HepG2 (cell line): Measurements from ENCODE around the gene PRMT2. TPM values are rescaled to one million over a fixed set of nuclear protein-coding genes. Genes with fewer than 3 reads are reported as not detected.

ENCODE experiments used
- CAMTA2 ChIP-seq: sonication (generic); formaldehyde crosslinking; IDR thresholded peaks from 2 replicates; pipeline ENCODE4 v1.4.0; 2020; ENCODE audit warnings: mild to moderate bottlenecking, missing genetic modification reagents, borderline replicate concordance
- FOXO1 ChIP-seq: sonication (generic); formaldehyde crosslinking; IDR thresholded peaks from 2 replicates; pipeline ENCODE4 v1.4.0; 2020; ENCODE audit warnings: missing genetic modification reagents
- KDM5A ChIP-seq: fragments of 200-600 bp; sonication (generic); IDR thresholded peaks from 2 replicates; pipeline ENCODE4 v1.7.0; 2018; ENCODE audit warnings: antibody characterized with exemption, mild to moderate bottlenecking, low read length, borderline replicate concordance
- MED8 ChIP-seq: sonication (generic); formaldehyde crosslinking; IDR thresholded peaks from 2 replicates; pipeline ENCODE4 v1.8.1; 2023; ENCODE audit warnings: mild to moderate bottlenecking, missing genetic modification reagents; ENCODE audit not compliant: insufficient replicate concordance
- MTA1 ChIP-seq: sonication (generic); formaldehyde crosslinking; IDR thresholded peaks from 2 replicates; pipeline ENCODE4 v1.4.0; 2020; ENCODE audit warnings: missing genetic modification reagents, mild to moderate bottlenecking, borderline replicate concordance
- MZF1 ChIP-seq: sonication (generic); formaldehyde crosslinking; IDR thresholded peaks from 2 replicates; pipeline ENCODE4 v1.8.1; 2023; ENCODE audit warnings: mild to moderate bottlenecking, missing genetic modification reagents, borderline replicate concordance
- PLRG1 ChIP-seq: fragments of 450-650 bp; conservative IDR thresholded peaks from 2 replicates; pipeline ENCODE4 v1.6.1; 2016
- SKI ChIP-seq: fragments of 450-650 bp; IDR thresholded peaks from one replicate; pipeline ENCODE4 v1.6.1; 2018; ENCODE audit warnings: mild to moderate bottlenecking; ENCODE audit not compliant: partially characterized antibody
- SNAI1 ChIP-seq: sonication (generic); formaldehyde crosslinking; IDR thresholded peaks from 2 replicates; pipeline ENCODE4 v1.5.0; 2020; ENCODE audit warnings: mild to moderate bottlenecking, missing genetic modification reagents, borderline replicate concordance
- TCF7 ChIP-seq: sonication (generic); IDR thresholded peaks from 2 replicates; pipeline ENCODE4 v1.6.1; 2016; ENCODE audit warnings: antibody characterized with exemption, low read depth
- ZNF292 ChIP-seq: sonication (generic); formaldehyde crosslinking; IDR thresholded peaks from 2 replicates; pipeline ENCODE4 v1.8.1; 2022; ENCODE audit warnings: mild to moderate bottlenecking, low read depth, missing genetic modification reagents, borderline replicate concordance
- ZNF496 ChIP-seq: sonication (generic); formaldehyde crosslinking; IDR thresholded peaks from 2 replicates; pipeline ENCODE4 v1.8.1; 2023; ENCODE audit warnings: mild to moderate bottlenecking, moderate library complexity, missing genetic modification reagents; ENCODE audit not compliant: insufficient replicate concordance
- ZNF570 ChIP-seq: sonication (generic); formaldehyde crosslinking; IDR thresholded peaks from 2 replicates; pipeline ENCODE4 v1.4.0; 2020; ENCODE audit warnings: mild to moderate bottlenecking, missing genetic modification reagents, borderline replicate concordance
- ZNF672 ChIP-seq: sonication (generic); formaldehyde crosslinking; IDR thresholded peaks from 2 replicates; pipeline ENCODE4 v1.8.1; 2022; ENCODE audit warnings: missing genetic modification reagents
- polyA plus RNA-seq, 8 experiments: library from polyadenylated mRNA; depleted of rRNA in 3 of 8; stranded (reverse) in 7 of 8; unstranded in 1 of 8; fragments of >200 nt; fragmentation: Illumina TruSeq in 4 of 8; extraction: Trizol in 4 of 8; gene quantifications; 2 replicates each; pipeline versions ENCODE4 v1.2.1 to v1.2.3, GENCODE V29; 2011 to 2016; ENCODE audit warnings: low read depth in 4 of 8, missing spikeins in 1 of 8, mixed read lengths in 1 of 8; ENCODE audit not compliant: insufficient read depth in 1 of 8
- total RNA-seq, 5 experiments: library from RNA; depleted of rRNA; stranded (reverse); fragments of >200 nt; fragmentation: Illumina TruSeq; extraction: Trizol; gene quantifications; 2 replicates each; pipeline ENCODE4 v1.2.3, GENCODE V29; 2016; ENCODE audit warnings: low read depth in 1 of 5
- TF ChIP-seq, protein P1 (sequence below): sonication (generic); formaldehyde crosslinking; IDR thresholded peaks from 2 replicates; pipeline ENCODE4 v1.5.0; 2020; ENCODE audit warnings: missing genetic modification reagents
- TF ChIP-seq, protein P2 (sequence below): sonication (generic); formaldehyde crosslinking; IDR thresholded peaks from 2 replicates; pipeline ENCODE4 v1.5.0; 2020; ENCODE audit warnings: mild to moderate bottlenecking, missing genetic modification reagents, borderline replicate concordance
- TF ChIP-seq, protein P3 (sequence below): sonication (generic); formaldehyde crosslinking; IDR thresholded peaks from 2 replicates; pipeline ENCODE4 v1.8.0; 2022; ENCODE audit warnings: mild to moderate bottlenecking, missing genetic modification reagents; ENCODE audit not compliant: insufficient replicate concordance
- TF ChIP-seq, protein P4 (sequence below): sonication (generic); formaldehyde crosslinking; IDR thresholded peaks from 2 replicates; pipeline ENCODE4 v1.4.0; 2020; ENCODE audit warnings: missing genetic modification reagents

PRMT2 gene
- total and polyA plus RNA-seq, 2 of the 13 experiments (the other 11 are each of a cell fraction or from before 2014, with no cell fraction given), result 54.4 to 78.8 TPM

DNA sequence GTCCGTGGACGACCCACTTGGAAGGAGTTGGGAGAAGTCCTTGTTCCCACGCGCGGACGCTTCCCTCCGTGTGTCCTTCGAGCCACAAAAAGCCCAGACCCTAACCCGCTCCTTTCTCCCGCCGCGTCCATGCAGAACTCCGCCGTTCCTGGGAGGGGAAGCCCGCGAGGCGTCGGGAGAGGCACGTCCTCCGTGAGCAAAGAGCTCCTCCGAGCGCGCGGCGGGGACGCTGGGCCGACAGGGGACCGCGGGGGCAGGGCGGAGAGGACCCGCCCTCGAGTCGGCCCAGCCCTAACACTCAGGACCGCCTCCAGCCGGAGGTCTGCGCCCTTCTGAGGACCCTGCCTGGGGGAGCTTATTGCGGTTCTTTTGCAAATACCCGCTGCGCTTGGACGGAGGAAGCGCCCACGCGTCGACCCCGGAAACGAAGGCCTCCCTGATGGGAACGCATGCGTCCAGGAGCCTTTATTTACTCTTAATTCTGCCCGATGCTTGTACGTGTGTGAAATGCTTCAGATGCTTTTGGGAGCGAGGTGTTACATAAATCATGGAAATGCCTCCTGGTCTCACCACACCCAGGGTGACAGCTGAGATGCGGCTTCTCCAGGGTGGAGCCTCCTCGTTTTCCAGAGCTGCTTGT lies 32.4 kb downstream of the PRMT2 start (continued):
- TF ChIP-seq, protein P1, sequence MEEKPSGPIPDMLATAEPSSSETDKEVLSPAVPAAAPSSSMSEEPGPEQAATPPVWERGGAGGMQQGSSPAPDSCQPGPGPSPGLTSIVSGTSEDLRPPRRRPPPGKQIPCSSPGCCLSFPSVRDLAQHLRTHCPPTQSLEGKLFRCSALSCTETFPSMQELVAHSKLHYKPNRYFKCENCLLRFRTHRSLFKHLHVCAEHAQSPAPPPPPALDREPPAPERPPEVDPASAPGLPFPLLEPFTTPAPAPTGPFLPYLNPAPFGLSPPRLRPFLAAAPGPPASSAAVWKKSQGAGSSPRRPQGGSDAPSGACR (CRISPR knock-in tag), result no peak
- TF ChIP-seq SNAI1 (CRISPR knock-in tag) (0 out of 2 replicates have a peak, but pooled peaks have one; percentile 66), ZNF570 (CRISPR knock-in tag) (no peak), CAMTA2 (CRISPR knock-in tag) (no peak), PLRG1 (no peak), ZNF496 (CRISPR knock-in tag) (no peak), KDM5A (no peak), ZNF292 (CRISPR knock-in tag) (0 out of 2 replicates have a peak, but pooled peaks have one; percentile 27), TCF7 (no peak), MZF1 (CRISPR knock-in tag) (no peak), MED8 (CRISPR knock-in tag) (peak; percentile 39), SKI (no peak), ZNF672 (CRISPR knock-in tag) (no peak), MTA1 (CRISPR knock-in tag) (no peak), FOXO1 (CRISPR knock-in tag) (no peak; the same call in 1 of the 2 replicates)
- TF ChIP-seq, protein P2, sequence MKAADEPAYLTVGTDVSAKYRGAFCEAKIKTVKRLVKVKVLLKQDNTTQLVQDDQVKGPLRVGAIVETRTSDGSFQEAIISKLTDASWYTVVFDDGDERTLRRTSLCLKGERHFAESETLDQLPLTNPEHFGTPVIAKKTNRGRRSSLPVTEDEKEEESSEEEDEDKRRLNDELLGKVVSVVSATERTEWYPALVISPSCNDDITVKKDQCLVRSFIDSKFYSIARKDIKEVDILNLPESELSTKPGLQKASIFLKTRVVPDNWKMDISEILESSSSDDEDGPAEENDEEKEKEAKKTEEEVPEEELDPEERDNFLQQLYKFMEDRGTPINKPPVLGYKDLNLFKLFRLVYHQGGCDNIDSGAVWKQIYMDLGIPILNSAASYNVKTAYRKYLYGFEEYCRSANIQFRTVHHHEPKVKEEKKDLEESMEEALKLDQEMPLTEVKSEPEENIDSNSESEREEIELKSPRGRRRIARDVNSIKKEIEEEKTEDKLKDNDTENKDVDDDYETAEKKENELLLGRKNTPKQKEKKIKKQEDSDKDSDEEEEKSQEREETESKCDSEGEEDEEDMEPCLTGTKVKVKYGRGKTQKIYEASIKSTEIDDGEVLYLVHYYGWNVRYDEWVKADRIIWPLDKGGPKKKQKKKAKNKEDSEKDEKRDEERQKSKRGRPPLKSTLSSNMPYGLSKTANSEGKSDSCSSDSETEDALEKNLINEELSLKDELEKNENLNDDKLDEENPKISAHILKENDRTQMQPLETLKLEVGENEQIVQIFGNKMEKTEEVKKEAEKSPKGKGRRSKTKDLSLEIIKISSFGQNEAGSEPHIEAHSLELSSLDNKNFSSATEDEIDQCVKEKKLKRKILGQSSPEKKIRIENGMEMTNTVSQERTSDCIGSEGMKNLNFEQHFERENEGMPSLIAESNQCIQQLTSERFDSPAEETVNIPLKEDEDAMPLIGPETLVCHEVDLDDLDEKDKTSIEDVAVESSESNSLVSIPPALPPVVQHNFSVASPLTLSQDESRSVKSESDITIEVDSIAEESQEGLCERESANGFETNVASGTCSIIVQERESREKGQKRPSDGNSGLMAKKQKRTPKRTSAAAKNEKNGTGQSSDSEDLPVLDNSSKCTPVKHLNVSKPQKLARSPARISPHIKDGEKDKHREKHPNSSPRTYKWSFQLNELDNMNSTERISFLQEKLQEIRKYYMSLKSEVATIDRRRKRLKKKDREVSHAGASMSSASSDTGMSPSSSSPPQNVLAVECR, result peak; percentile 54; the same call in 1 of the 2 replicates
- TF ChIP-seq, protein P3, sequence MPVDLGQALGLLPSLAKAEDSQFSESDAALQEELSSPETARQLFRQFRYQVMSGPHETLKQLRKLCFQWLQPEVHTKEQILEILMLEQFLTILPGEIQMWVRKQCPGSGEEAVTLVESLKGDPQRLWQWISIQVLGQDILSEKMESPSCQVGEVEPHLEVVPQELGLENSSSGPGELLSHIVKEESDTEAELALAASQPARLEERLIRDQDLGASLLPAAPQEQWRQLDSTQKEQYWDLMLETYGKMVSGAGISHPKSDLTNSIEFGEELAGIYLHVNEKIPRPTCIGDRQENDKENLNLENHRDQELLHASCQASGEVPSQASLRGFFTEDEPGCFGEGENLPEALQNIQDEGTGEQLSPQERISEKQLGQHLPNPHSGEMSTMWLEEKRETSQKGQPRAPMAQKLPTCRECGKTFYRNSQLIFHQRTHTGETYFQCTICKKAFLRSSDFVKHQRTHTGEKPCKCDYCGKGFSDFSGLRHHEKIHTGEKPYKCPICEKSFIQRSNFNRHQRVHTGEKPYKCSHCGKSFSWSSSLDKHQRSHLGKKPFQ (CRISPR knock-in tag), result peak; percentile 64
- TF ChIP-seq, protein P4, sequence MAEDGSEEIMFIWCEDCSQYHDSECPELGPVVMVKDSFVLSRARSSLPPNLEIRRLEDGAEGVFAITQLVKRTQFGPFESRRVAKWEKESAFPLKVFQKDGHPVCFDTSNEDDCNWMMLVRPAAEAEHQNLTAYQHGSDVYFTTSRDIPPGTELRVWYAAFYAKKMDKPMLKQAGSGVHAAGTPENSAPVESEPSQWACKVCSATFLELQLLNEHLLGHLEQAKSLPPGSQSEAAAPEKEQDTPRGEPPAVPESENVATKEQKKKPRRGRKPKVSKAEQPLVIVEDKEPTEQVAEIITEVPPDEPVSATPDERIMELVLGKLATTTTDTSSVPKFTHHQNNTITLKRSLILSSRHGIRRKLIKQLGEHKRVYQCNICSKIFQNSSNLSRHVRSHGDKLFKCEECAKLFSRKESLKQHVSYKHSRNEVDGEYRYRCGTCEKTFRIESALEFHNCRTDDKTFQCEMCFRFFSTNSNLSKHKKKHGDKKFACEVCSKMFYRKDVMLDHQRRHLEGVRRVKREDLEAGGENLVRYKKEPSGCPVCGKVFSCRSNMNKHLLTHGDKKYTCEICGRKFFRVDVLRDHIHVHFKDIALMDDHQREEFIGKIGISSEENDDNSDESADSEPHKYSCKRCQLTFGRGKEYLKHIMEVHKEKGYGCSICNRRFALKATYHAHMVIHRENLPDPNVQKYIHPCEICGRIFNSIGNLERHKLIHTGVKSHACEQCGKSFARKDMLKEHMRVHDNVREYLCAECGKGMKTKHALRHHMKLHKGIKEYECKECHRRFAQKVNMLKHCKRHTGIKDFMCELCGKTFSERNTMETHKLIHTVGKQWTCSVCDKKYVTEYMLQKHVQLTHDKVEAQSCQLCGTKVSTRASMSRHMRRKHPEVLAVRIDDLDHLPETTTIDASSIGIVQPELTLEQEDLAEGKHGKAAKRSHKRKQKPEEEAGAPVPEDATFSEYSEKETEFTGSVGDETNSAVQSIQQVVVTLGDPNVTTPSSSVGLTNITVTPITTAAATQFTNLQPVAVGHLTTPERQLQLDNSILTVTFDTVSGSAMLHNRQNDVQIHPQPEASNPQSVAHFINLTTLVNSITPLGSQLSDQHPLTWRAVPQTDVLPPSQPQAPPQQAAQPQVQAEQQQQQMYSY (CRISPR knock-in tag), result no peak
